Heart left ventricle (tissue), 16 donors: ENCODE measurements around the gene BRD9. TPM values are rescaled to one million over a fixed set of nuclear protein-coding genes. Genes with fewer than 3 reads are reported as not detected.

Experiments used
- ATAC-seq, 4 donors: fragments of 200-7000 bp; cut with Tn5 transposase; one replicate each; pipeline ENCODE4 v1.9.1; 2020 to 2022; ENCODE audit warnings: moderate library complexity in 4 of 4, mild to moderate bottlenecking in 3 of 4, moderate number of reproducible peaks in 1 of 4
- DNase-seq, 5 donors: peaks; one replicate each; pipeline ENCODE4 v3.0.0-alpha.2; 2020
- H3K27ac ChIP-seq, 12 donors: fragments of 200-600 bp; sonication (generic) in 4 of 12; one replicate each; pipeline versions ENCODE4 v1.5.0 to v1.8.0; 2016 to 2022; ENCODE audit warnings: mild to moderate bottlenecking in 2 of 12
- H3K27me3 ChIP-seq, 9 donors: fragments of 200-600 bp; sonication (generic) in 2 of 9; one replicate each; pipeline versions ENCODE4 v1.5.1 to v1.8.0; 2016 to 2022; ENCODE audit warnings: mild to moderate bottlenecking in 3 of 9
- H3K36me3 ChIP-seq, 9 donors: fragments of 200-600 bp; sonication (generic) in 2 of 9; one replicate each; pipeline versions ENCODE4 v1.5.0 to v1.8.0; 2018 to 2022; ENCODE audit warnings: mild to moderate bottlenecking in 2 of 9
- H3K4me1 ChIP-seq, 12 donors: fragments of 200-600 bp; sonication (generic) in 4 of 12; one replicate each; pipeline versions ENCODE4 v1.5.0 to v1.8.0; 2016 to 2022; ENCODE audit warnings: mild to moderate bottlenecking in 3 of 12
- H3K4me3 ChIP-seq, 12 donors: fragments of 200-600 bp; sonication (generic) in 4 of 12; one replicate each; pipeline versions ENCODE4 v1.5.0 to v1.8.0; 2017 to 2022; ENCODE audit warnings: mild to moderate bottlenecking in 9 of 12, moderate library complexity in 4 of 12
- H3K9me3 ChIP-seq, 12 donors: fragments of 200-600 bp; sonication (generic) in 4 of 12; one replicate each; pipeline versions ENCODE4 v1.5.0 to v1.8.0; 2016 to 2022; ENCODE audit warnings: mild to moderate bottlenecking in 1 of 12
- CTCF ChIP-seq, 12 donors: fragments of 200-600 bp; sonication (generic) in 4 of 12; IDR thresholded peaks; one replicate each; pipeline versions ENCODE4 v1.5.0 to v1.8.0; 2018 to 2022; ENCODE audit warnings: antibody characterized with exemption in 12 of 12, mild to moderate bottlenecking in 5 of 12
- POLR2A ChIP-seq, 2 donors: fragments of 450-650 bp; IDR thresholded peaks; one replicate each; pipeline ENCODE4 v1.6.1; 2017; ENCODE audit warnings: antibody characterized with exemption in 2 of 2, mild to moderate bottlenecking in 2 of 2, moderate library complexity in 2 of 2
- WGBS, 4 donors: extraction: QIAGEN DNeasy Blood & Tissue Kit in 2 of 4; methylation state at CpG; one replicate each; pipeline versions ENCODE4 v1.1.5 to v1.1.7; 2013 to 2018; 5-methylcytosine and 5-hydroxymethylcytosine counted together
- intact Hi-C, 10 donors: fragments of 100-400 bp; cut with DNase I; formaldehyde crosslinking; loops; one replicate each; pipeline versions ENCODE4 v1.11.1 to v1.14.2; 2022
- polyA plus RNA-seq, 2 donors: library from polyadenylated mRNA; stranded (reverse); fragments of 200-250 nt; gene quantifications; one replicate each; pipeline ENCODE4 v1.2.3, GENCODE V29; 2013
- total RNA-seq, 9 donors: library from RNA; depleted of rRNA in 2 of 9; stranded (reverse); fragments of >200 nt in 2 of 9; fragmentation: NEBNext Ultra II Directional in 3 of 9; extraction: Animal tissue kit (Norgen Biotek cat#: 25700) in 3 of 9; gene quantifications; one replicate each; pipeline versions ENCODE4 v1.1.0 to v1.2.4, GENCODE V29; 2016 to 2023
- donor health status: ischemic (EF 13 %, LVEDD 7.1; RV severe dilation, severe dysfunction).
- donor health status: healthy with polysubstance abuse.
- donor health status: DM: no; HTN: yes; CAD: no.
- donor health status: DM: no; HTN: no; CAD: no.
- donor health status: ischemic (EF 25% LVEDD 6.9; RV normal size, moderate dysfunction).
- donor health status: ischemic (EF 25% LVEDD 5.7; RV mildly dilated, moderate dysfunction).
- donor health status: healthy.
- donor health status: DM: yes; HTN: yes; CAD: no.
- donor health status: ischemic (EF 35%, LVEDD 5.7; RV mildly dilated, moderate dysfunction).
- donor health status: nonischemic (EF 11% LVEDD 7.7; RV severe dilation, severe dysfunction).
- donor health status: DM: yes; HTN: yes; CAD: no.
- donor health status: PGD.
- donor health status: ischemic (EF 29% LVEDD 5.4; RV normal size, mild dysfunction).
- donor health status: nonischemic (EF 23%, LVEDD 6.1; RV moderate dilation, normal function).

The BRD9 gene
- total and polyA plus RNA-seq, 11 donors: 17.5 to 32.1 (median 22.5) TPM

GRCh38 chr5:883475-884181 lies 9.0 kb downstream of the BRD9 start:
- peaks cover 0 to 16% (median 2%) of the 10 kb centered on the region in 12 donors for H3K4me1 ChIP-seq
- 92 to 96% (median 94%) methylated on average over 21 to 29 of the region's 29 CpGs for WGBS, 4 donors
- H3K27ac ChIP-seq: no peak overlapping the region
- H3K9me3 ChIP-seq: no peaks in the 10 kb centered on the region
- DNase-seq (peak in 1 of 5 donors; percentile 20), ATAC-seq (no peak)
- no peak overlapping the region for H3K4me3 ChIP-seq
- intact Hi-C loops: no loop called here
- TF ChIP-seq CTCF (IDR thresholded peaks at IDR 0.05) (no peak), POLR2A (IDR thresholded peaks at IDR 0.05) (no peak)
- H3K27me3 ChIP-seq: no peaks in the 10 kb centered on the region
- H3K36me3 ChIP-seq: peaks cover 0 to 82% (median 75%) of the 10 kb centered on the region in 9 donors

GRCh38 chr5:882253-883183 lies 10.1 kb downstream of the BRD9 start:
- Histone ChIP-seq H3K36me3 (peaks cover 0 to 79% (median 72%) of the 10 kb centered on the region in 9 donors), H3K27ac (no peak overlapping the region), H3K9me3 (no peaks in the 10 kb centered on the region), H3K27me3 (no peaks in the 10 kb centered on the region), H3K4me3 (no peak overlapping the region), H3K4me1 (peaks cover 0 to 16% (median 2%) of the 10 kb centered on the region in 12 donors)
- intact Hi-C loops: no loop called here
- peak in 1 of 5 donors; percentile 43 for DNase-seq
- no peak for ATAC-seq
- 92 to 95% (median 94%) methylated on average over 33 of the region's 33 CpGs for WGBS, 4 donors
- TF ChIP-seq CTCF (IDR thresholded peaks at IDR 0.05) (no peak), POLR2A (IDR thresholded peaks at IDR 0.05) (no peak)

- WGBS, 4 donors: 85 to 92% (median 87%) methylated on average over 11 to 12 of the region's 12 CpGs
- ATAC-seq (no peak), DNase-seq (peak in 1 of 5 donors; percentile 42)
- Histone ChIP-seq H3K4me1 (peaks cover 0 to 16% (median 2%) of the 10 kb centered on the region in 12 donors), H3K9me3 (no peaks in the 10 kb centered on the region), H3K27ac (no peak overlapping the region), H3K36me3 (peaks cover 0 to 79% (median 72%) of the 10 kb centered on the region in 9 donors), H3K27me3 (no peaks in the 10 kb centered on the region), H3K4me3 (no peak overlapping the region)
- no peak for TF ChIP-seq POLR2A (IDR thresholded peaks at IDR 0.05)
- TF ChIP-seq CTCF (IDR thresholded peaks at IDR 0.05): no peak
- intact Hi-C loops: no loop called here
Measured at GRCh38 chr5:881551-881935, 11.1 kb downstream of the BRD9 start.
